HG02840 (cell line): ENCODE measurements around the gene ADAMTS17.
"Not testable (repeated sequence)": the region's sequence is repeated elsewhere in the genome, so short reads cannot be mapped to it uniquely, and the experiment has no call there.

ENCODE experiments used
- ATAC-seq: cut with Tn5 transposase; IDR thresholded peaks from one replicate; pipeline ENCODE4 v1.9.1; 2021; ENCODE audit warnings: mild to moderate bottlenecking, moderate library complexity, moderate number of reproducible peaks; ENCODE audit not compliant: unreplicated experiment, low FRiP score

ADAMTS17 gene

GRCh38 chr15:100096700-100097099 lies 245.1 kb downstream of the ADAMTS17 start:
- ATAC-seq = no peak

GRCh38 chr15:100096248-100096600 lies 245.6 kb downstream of the ADAMTS17 start:
- no peak for ATAC-seq

- ATAC-seq = no peak
These were observed 246.1 kb downstream of the ADAMTS17 start for GRCh38 chr15:100095541-100096247.

GRCh38 chr15:100094127-100094510 lies 247.7 kb downstream of the ADAMTS17 start:
- no peak for ATAC-seq

- no peak for ATAC-seq
These were observed 248.3 kb downstream of the ADAMTS17 start for GRCh38 chr15:100093211-100094126.

- ATAC-seq = no peak
These were observed 249.7 kb downstream of the ADAMTS17 start for GRCh38 chr15:100092034-100092433.

- no peak for ATAC-seq
These were observed 251.4 kb downstream of the ADAMTS17 start for GRCh38 chr15:100090411-100090810.

- ATAC-seq = not testable (repeated sequence)
These were observed 257.5 kb downstream of the ADAMTS17 start for GRCh38 chr15:100084042-100084821.

GRCh38 chr15:100083572-100083971 lies 258.2 kb downstream of the ADAMTS17 start:
- no peak for ATAC-seq

GRCh38 chr15:100082761-100083402 lies 258.9 kb downstream of the ADAMTS17 start:
- no peak for ATAC-seq

GRCh38 chr15:100081454-100081853 lies 260.3 kb downstream of the ADAMTS17 start:
- ATAC-seq = no peak

GRCh38 chr15:100078511-100079220 lies 263.1 kb downstream of the ADAMTS17 start:
- no peak for ATAC-seq

GRCh38 chr15:100075229-100075628 lies 266.5 kb downstream of the ADAMTS17 start:
- ATAC-seq = no peak

- no peak for ATAC-seq
These were observed 267.8 kb downstream of the ADAMTS17 start for GRCh38 chr15:100073982-100074381.

- ATAC-seq = not testable (repeated sequence)
These were observed 275.1 kb downstream of the ADAMTS17 start for GRCh38 chr15:100066521-100067280.

GRCh38 chr15:100061944-100062343 lies 279.8 kb downstream of the ADAMTS17 start:
- no peak for ATAC-seq

GRCh38 chr15:100060276-100060926 lies 281.4 kb downstream of the ADAMTS17 start:
- no peak for ATAC-seq

GRCh38 chr15:100059521-100059920 lies 282.3 kb downstream of the ADAMTS17 start:
- ATAC-seq = no peak

GRCh38 chr15:100059094-100059493 lies 282.7 kb downstream of the ADAMTS17 start:
- no peak for ATAC-seq
